ENCODE measurements around the gene GCN1.

Gene GCN1

DNA sequence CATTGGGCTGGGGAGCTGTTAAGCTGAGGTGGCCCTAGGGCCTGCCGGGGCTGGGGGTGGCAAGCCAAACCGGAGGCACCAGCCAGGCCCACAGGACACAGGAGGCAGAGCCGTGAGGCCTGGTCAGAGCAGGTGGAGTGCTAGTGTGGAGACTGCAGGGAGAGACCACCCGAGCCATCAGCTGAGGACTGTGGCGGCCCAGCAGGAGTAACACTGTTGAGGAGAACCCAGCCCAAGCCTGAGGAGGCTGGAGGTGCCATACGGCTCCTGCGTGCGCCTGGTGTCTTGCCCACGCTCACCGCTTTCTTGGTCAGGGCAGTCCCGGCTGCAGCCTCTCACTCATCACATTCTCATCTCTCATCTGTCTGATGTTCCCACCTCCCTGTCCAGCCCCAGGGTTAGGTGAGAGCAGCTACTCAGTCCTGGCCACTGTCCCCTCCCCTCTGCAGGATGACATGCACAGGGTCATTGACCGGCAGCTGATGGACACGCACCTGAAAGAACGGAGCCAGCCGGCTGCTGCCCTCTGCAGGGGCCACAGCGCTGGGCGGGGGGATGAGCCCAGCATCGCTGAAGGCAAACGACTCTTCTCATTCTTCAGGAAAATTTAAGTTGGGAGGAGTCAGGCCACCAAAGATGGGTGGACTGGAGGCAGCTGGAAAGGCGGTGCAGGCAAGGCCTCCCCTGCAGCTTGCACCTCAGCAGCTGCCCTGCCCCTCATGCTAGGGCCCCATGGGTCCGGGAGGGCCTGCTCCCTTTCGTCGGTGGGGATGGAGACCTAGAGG lies 101.8 kb downstream of the GCN1 start:
- TF ChIP-seq FOXP2 (optimal IDR thresholded peaks at IDR 0.05; ENCODE audit: control extremely low read depth, extremely low read length, insufficient read depth), result no peak
- TF ChIP-seq EZH2 (IDR thresholded peaks at IDR 0.05), result no peak
- TF ChIP-seq POLR2AphosphoS5 (IDR thresholded peaks at IDR 0.05; ENCODE audit: borderline replicate concordance, low read depth, low read length), result no peak
- Histone ChIP-seq H3K9ac (ENCODE audit: insufficient read length) (no peak overlapping the region), H3K4me3 (no peak overlapping the region), H3K36me3 (ENCODE audit: insufficient read depth, low read length) (peaks cover 4% of the 10 kb centered on the region; the same call in 1 of the 2 replicates), H3K27ac (no peak overlapping the region), H3K9me3 (ENCODE audit: low read depth, low read length) (no peaks in the 10 kb centered on the region)
- no peak for DNase-seq (ENCODE audit: low read depth, low spot score)

DNA sequence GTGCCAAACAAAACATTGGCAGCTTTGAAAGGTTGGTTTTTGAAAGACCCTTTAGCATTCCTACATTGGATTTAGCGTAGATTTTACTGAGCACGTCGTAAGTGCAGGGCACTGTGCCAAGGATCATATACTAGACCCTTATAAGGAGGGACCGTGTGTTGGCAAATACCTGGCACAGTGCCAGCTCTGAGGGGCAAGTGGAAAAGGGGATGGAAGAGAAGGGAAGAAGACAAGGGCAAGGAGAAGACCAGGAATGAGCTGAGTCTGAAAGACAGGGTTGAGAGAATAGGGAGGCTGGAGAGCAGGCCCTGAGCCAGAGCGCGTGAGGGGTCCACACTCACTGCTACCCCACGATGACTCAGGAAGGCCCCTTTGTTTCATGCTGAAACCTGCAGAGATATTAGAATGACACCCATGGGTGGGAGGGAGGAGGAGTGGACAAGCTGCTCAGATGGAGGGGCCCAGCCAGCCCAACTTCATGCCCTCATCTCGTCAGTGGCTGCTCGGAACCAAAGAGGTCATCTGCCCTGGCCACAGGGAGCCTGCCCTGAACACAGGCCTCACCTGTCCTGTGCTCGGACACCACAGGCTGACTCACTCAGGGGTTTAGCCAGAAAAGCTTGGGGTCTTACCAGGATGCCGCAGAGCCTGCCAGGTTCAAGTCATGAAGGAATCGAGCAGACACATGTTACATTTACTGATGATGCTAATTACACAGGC lies 103.0 kb downstream of the GCN1 start:
- TF ChIP-seq POLR2AphosphoS5 (IDR thresholded peaks at IDR 0.05; ENCODE audit: borderline replicate concordance, low read depth, low read length) (no peak), EZH2 (IDR thresholded peaks at IDR 0.05) (no peak), FOXP2 (optimal IDR thresholded peaks at IDR 0.05; ENCODE audit: control extremely low read depth, extremely low read length, insufficient read depth) (no peak)
- H3K27ac ChIP-seq, result no peak overlapping the region
- no peak for DNase-seq (ENCODE audit: low read depth, low spot score)
- no peak overlapping the region for H3K9ac ChIP-seq (ENCODE audit: insufficient read length)
- H3K36me3 ChIP-seq (ENCODE audit: insufficient read depth, low read length), result peaks cover 4% of the 10 kb centered on the region; the same call in 1 of the 2 replicates
- H3K4me3 ChIP-seq, result no peak overlapping the region
- H3K9me3 ChIP-seq (ENCODE audit: low read depth, low read length), result no peaks in the 10 kb centered on the region

DNA sequence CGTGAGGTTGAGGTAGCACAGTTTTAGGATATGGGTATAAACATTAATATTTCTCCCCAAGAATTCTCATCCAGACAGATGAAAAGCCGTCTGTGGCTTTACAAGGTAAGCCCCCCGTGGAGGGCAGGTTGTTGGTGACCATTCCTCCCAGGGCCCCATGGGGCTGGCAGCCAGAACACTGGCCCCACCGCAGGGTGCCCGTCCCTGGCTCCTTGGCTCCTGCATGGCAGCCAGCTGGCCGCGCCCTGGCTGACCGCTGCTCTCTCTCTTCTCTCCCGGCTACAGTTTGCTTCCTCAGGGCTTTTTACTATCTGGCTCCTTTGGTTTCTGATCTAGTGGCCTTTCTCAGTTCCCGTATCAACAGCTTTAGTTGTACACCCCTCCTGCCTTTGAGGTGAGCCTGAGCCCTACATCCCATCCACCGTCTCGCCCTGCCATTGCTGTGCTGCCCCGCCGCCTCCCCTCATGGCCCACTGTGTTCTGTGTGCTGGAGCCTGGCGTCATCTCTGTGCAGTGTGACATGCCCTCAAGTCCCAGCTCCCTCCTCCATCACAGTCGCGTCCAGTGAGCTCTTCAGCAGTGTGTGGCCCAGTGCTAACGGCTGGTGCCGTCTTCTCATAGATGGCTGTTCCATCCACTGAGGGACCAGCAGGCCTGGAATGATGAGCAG lies 103.8 kb downstream of the GCN1 start:
- no peak for DNase-seq (ENCODE audit: low read depth, low spot score)
- H3K27ac ChIP-seq, result no peak overlapping the region
- no peak overlapping the region for H3K9ac ChIP-seq (ENCODE audit: insufficient read length)
- no peak overlapping the region for H3K4me3 ChIP-seq
- H3K36me3 ChIP-seq (ENCODE audit: insufficient read depth, low read length), result no peaks in the 10 kb centered on the region
- TF ChIP-seq POLR2AphosphoS5 (IDR thresholded peaks at IDR 0.05; ENCODE audit: borderline replicate concordance, low read depth, low read length) (no peak), EZH2 (IDR thresholded peaks at IDR 0.05) (no peak), FOXP2 (optimal IDR thresholded peaks at IDR 0.05; ENCODE audit: control extremely low read depth, extremely low read length, insufficient read depth) (no peak)
- H3K9me3 ChIP-seq (ENCODE audit: low read depth, low read length), result no peaks in the 10 kb centered on the region

DNA sequence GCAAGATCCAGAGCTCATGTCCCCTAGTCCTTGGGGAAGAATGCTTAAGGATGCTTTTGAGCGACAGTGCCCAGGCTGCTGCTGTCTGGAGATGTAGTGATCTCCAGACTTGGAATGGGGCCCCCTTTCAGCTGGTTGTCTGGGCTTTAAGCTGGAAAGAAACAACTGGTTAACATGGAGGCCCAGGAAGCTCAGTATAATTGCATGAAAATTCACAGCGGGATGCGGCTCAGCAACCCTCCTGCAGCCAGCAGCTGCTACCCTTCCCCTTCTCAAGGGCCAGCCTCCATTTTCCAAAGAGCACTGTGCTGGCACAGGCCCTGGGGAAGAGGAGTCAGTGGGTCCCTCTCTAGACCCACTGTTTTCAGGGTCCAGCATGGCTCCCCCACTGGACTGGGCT lies 104.3 kb downstream of the GCN1 start:
- Histone ChIP-seq H3K9ac (ENCODE audit: insufficient read length) (no peak overlapping the region), H3K4me3 (no peak overlapping the region), H3K27ac (no peak overlapping the region), H3K36me3 (ENCODE audit: insufficient read depth, low read length) (no peaks in the 10 kb centered on the region), H3K9me3 (ENCODE audit: low read depth, low read length) (no peaks in the 10 kb centered on the region)
- peak; percentile 14 for DNase-seq (ENCODE audit: low read depth, low spot score)
- TF ChIP-seq FOXP2 (optimal IDR thresholded peaks at IDR 0.05; ENCODE audit: control extremely low read depth, extremely low read length, insufficient read depth) (no peak), EZH2 (IDR thresholded peaks at IDR 0.05) (no peak), POLR2AphosphoS5 (IDR thresholded peaks at IDR 0.05; ENCODE audit: borderline replicate concordance, low read depth, low read length) (no peak)

DNA sequence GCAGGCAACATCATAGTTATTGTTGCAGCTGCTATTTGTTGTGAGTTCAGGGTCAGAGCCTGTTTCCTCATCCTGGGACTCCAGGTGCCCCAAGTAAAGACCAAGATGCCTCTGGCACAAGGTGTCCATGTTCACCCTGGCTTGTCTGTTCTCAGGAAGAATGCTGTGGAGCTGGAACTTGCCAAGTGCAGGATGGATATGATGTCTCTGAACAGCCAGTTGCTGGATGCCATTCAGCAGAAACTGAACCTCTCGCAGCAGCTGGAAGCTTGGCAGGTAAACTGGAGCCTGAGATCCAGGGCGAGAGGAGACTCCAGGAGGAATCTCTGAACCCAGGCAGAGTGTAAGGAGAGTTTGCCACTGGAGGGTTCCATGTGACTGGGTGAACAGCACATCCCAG lies 104.7 kb downstream of the GCN1 start:
- Histone ChIP-seq H3K36me3 (ENCODE audit: insufficient read depth, low read length) (no peaks in the 10 kb centered on the region), H3K9me3 (ENCODE audit: low read depth, low read length) (no peaks in the 10 kb centered on the region), H3K4me3 (no peak overlapping the region), H3K27ac (no peak overlapping the region), H3K9ac (ENCODE audit: insufficient read length) (no peak overlapping the region)
- no peak for DNase-seq (ENCODE audit: low read depth, low spot score)
- TF ChIP-seq POLR2AphosphoS5 (IDR thresholded peaks at IDR 0.05; ENCODE audit: borderline replicate concordance, low read depth, low read length) (no peak), EZH2 (IDR thresholded peaks at IDR 0.05) (no peak), FOXP2 (optimal IDR thresholded peaks at IDR 0.05; ENCODE audit: control extremely low read depth, extremely low read length, insufficient read depth) (no peak)

DNA sequence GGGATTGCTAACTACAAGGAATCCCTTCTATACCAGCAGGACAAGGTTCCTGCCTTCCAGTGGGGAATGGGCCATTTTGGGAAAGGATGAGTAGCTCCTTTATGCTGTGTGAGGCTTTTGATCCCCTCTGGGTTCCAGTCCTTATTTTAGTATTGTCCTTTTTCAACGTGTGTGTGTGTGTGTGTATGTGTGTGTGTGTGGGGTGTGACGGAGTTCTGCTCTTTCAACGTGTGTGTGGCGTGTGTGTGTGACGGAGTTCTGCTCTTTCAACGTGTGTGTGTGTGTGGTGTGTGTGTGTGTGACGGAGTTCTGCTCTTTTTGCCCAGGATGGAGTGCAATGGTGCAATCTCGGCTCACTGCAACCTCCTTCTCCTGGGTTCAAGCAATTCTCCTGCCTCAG lies 105.4 kb downstream of the GCN1 start:
- TF ChIP-seq EZH2 (IDR thresholded peaks at IDR 0.05) (no peak), POLR2AphosphoS5 (IDR thresholded peaks at IDR 0.05; ENCODE audit: borderline replicate concordance, low read depth, low read length) (no peak), FOXP2 (optimal IDR thresholded peaks at IDR 0.05; ENCODE audit: control extremely low read depth, extremely low read length, insufficient read depth) (no peak)
- Histone ChIP-seq H3K36me3 (ENCODE audit: insufficient read depth, low read length) (no peaks in the 10 kb centered on the region), H3K9ac (ENCODE audit: insufficient read length) (no peak overlapping the region), H3K4me3 (no peak overlapping the region), H3K9me3 (ENCODE audit: low read depth, low read length) (no peaks in the 10 kb centered on the region), H3K27ac (no peak overlapping the region)
- DNase-seq (ENCODE audit: low read depth, low spot score), result no peak

DNA sequence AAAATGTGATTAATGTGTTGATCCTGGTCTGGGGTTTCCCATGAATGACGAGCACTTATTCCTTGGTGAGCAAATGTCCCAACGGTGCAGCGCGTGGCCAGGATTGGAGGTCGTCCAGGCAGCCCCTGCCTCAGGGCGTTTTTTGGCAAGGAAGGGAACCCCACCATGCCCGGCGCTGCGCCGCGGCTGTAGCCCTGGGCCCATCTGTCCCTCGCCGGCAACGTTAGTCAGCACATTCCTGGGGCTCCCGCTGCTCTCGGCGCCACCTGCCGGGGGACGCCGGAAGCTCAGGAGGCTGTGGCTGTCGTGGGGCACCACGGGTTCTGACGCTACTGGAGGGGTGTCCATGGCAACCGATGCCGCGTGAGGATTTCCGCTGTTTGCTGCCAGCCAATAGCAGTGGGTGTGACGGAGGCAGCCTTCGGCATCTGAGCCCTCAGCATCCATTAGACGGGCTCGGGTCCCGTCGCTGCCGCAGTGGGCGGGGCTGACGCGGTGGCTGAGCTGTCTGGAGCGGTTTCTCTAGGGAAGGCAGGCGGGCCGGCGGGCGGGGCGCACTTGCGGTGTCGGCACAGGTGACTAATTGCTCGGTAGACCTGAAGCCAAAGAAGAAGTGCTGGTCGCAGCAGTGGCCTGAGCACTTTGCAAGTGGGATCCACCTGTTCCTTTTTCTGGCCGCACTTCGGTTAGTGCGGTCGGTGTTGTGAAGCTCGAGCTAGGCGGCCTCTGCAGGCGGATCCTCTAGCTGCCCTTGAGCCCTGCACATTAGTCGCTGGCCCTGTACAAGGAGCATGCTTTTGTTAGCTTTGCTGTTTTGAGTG lies 107.5 kb downstream of the GCN1 start:
- TF ChIP-seq POLR2AphosphoS5 (IDR thresholded peaks at IDR 0.05; ENCODE audit: borderline replicate concordance, low read depth, low read length), result peak; percentile 74
- no peak for TF ChIP-seq EZH2 (IDR thresholded peaks at IDR 0.05)
- peak; percentile 98 for TF ChIP-seq FOXP2 (optimal IDR thresholded peaks at IDR 0.05; ENCODE audit: control extremely low read depth, extremely low read length, insufficient read depth)
- no peaks in the 10 kb centered on the region for H3K36me3 ChIP-seq (ENCODE audit: insufficient read depth, low read length)
- no peaks in the 10 kb centered on the region for H3K9me3 ChIP-seq (ENCODE audit: low read depth, low read length)
- H3K27ac ChIP-seq, result peak overlapping the region; percentile 96
- H3K4me3 ChIP-seq, result peak overlapping the region; percentile 80
- H3K9ac ChIP-seq (ENCODE audit: insufficient read length), result peak overlapping the region; percentile 83
- peak; percentile 98 for DNase-seq (ENCODE audit: low read depth, low spot score)

Measured in SK-N-MC (cell line).